HFFc6 (cell line): Measurements from ENCODE around the gene FOXP1. TPM values are rescaled to one million over a fixed set of nuclear protein-coding genes. Genes with fewer than 3 reads are reported as not detected.

ENCODE experiments used
- DNase-seq: peaks from one replicate; pipeline ENCODE4 v3.0.0-alpha.2; 2018
- H3K27ac Mint-ChIP-seq: 2 replicates; pipeline ENCODE4 v1.8.0; 2020; ENCODE audit warnings: mild to moderate bottlenecking, mixed read lengths
- H3K27me3 Mint-ChIP-seq: 2 replicates; pipeline ENCODE4 v1.8.0; 2021; ENCODE audit warnings: mild to moderate bottlenecking, moderate library complexity, mixed read lengths; ENCODE audit not compliant: insufficient read depth
- H3K36me3 Mint-ChIP-seq: 2 replicates; pipeline ENCODE4 v1.8.0; 2021; ENCODE audit warnings: low read depth, mixed read lengths
- H3K4me1 Mint-ChIP-seq: 2 replicates; pipeline ENCODE4 v1.8.0; 2020; ENCODE audit warnings: low read depth, mixed read lengths
- H3K4me3 Mint-ChIP-seq: 2 replicates; pipeline ENCODE4 v1.8.0; 2020; ENCODE audit warnings: mild to moderate bottlenecking, moderate library complexity, mixed read lengths
- H3K9me3 Mint-ChIP-seq: 2 replicates; pipeline ENCODE4 v1.8.0; 2020; ENCODE audit warnings: mild to moderate bottlenecking, mixed read lengths
- CTCF ChIP-seq: fragments of 200-600 bp; sonication (generic); IDR thresholded peaks from 2 replicates; pipeline ENCODE4 v1.5.0; 2021; ENCODE audit warnings: antibody characterized with exemption, mild to moderate bottlenecking
- total RNA-seq, 6 experiments: library from RNA; stranded (reverse); fragmentation: NEBNext Ultra II Directional; extraction: Animal tissue kit (Norgen Biotek cat#: 25700); gene quantifications; 2 replicates in 1 of 6; 3 replicates in 5 of 6; pipeline ENCODE4 v1.2.3, GENCODE V29; 2021

The FOXP1 gene
- total RNA-seq, 6 experiments from 2014 or later = 32.2 to 59.3 (median 52.0) TPM

GRCh38 chr3:71565316-71565715 is 18.2 kb downstream of the FOXP1 start:
- Mint-ChIP-seq H3K4me3 (no peak overlapping the region), H3K4me1 (peaks cover 27% of the 10 kb centered on the region), H3K27me3 (no peaks in the 10 kb centered on the region; the same call in 1 of the 2 replicates), H3K27ac (no peak overlapping the region), H3K36me3 (peaks cover 20% of the 10 kb centered on the region; the same call in 1 of the 2 replicates), H3K9me3 (no peaks in the 10 kb centered on the region)
- no peak for DNase-seq
- no peak for TF ChIP-seq CTCF

DNA sequence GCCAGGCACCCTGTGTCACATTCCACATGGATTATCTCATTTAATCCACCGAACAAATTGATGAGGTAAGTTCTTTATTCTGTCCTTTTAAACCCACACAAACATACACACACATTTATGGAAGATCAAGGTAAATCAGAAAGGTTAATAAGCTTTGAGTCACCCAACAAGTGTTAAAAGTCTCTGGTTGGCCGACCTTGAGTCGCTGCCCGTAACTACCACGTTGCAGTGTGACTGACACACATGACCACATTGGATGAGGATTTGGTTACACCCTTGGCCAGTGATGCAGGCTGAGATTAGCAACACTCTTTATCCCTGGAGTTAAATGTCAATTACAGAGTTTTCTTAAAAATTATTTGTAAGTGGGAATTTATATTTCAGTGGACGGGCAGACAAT is 19.2 kb downstream of the FOXP1 start:
- no peak for DNase-seq
- Mint-ChIP-seq H3K9me3 (no peaks in the 10 kb centered on the region), H3K27me3 (no peaks in the 10 kb centered on the region; the same call in 1 of the 2 replicates), H3K36me3 (peaks cover 20% of the 10 kb centered on the region; the same call in 1 of the 2 replicates), H3K4me1 (peaks cover 37% of the 10 kb centered on the region), H3K27ac (no peak overlapping the region), H3K4me3 (no peak overlapping the region)
- TF ChIP-seq CTCF = no peak

DNA sequence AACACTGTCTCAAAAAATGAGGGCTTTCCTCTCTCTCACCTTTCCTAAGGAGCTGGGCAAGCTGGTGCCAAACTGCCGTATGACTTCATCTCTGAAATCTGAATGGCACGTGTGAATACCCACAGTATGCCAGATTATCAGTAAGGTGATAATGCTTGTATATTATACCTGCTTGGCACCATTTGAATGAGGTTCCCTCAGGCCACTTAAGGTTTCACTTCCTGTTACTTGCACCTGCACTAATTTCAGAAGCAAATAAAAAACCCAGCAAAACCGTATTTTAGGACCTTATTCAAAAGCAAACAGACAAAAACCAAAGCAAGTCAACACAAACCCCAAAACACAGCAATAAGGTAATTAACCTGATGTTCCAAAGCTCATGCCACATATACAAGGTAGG is 19.7 kb downstream of the FOXP1 start:
- TF ChIP-seq CTCF = no peak
- no peaks in the 10 kb centered on the region; the same call in 1 of the 2 replicates for H3K27me3 Mint-ChIP-seq
- H3K9me3 Mint-ChIP-seq = no peaks in the 10 kb centered on the region
- no peak overlapping the region for H3K27ac Mint-ChIP-seq
- DNase-seq = no peak
- peaks cover 25% of the 10 kb centered on the region; the same call in 1 of the 2 replicates for H3K36me3 Mint-ChIP-seq
- peaks cover 41% of the 10 kb centered on the region for H3K4me1 Mint-ChIP-seq
- no peak overlapping the region for H3K4me3 Mint-ChIP-seq

DNA sequence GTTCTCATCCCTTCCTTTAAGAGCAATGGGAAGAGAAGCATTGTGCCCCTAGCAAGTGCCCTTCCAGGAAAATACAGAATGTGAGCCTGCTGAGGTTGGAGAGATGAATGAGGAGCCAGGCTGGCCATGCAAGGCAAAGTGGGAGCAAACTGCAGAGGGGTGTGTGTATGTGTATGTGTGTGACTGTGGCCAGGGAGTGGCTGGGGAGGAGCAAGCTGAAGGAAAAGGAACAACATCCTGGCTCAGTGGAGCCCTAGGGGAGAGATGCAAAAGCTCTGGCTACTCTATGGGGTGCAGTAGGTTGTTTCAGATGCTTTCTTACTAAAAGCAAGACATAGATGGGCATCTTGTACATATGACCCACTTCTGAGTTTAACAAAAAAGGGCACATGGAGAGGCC is 20.6 kb downstream of the FOXP1 start:
- no peak overlapping the region for H3K27ac Mint-ChIP-seq
- no peaks in the 10 kb centered on the region; the same call in 1 of the 2 replicates for H3K27me3 Mint-ChIP-seq
- no peak overlapping the region for H3K4me3 Mint-ChIP-seq
- DNase-seq = no peak
- peaks cover 41% of the 10 kb centered on the region for H3K4me1 Mint-ChIP-seq
- H3K36me3 Mint-ChIP-seq = peaks cover 29% of the 10 kb centered on the region
- no peaks in the 10 kb centered on the region for H3K9me3 Mint-ChIP-seq
- no peak for TF ChIP-seq CTCF

- Mint-ChIP-seq H3K27me3 (no peaks in the 10 kb centered on the region; the same call in 1 of the 2 replicates), H3K4me1 (peaks cover 41% of the 10 kb centered on the region), H3K9me3 (no peaks in the 10 kb centered on the region), H3K36me3 (peaks cover 41% of the 10 kb centered on the region), H3K27ac (peak overlapping the region; percentile 56), H3K4me3 (no peak overlapping the region)
- peak; percentile 32 for DNase-seq
- no peak for TF ChIP-seq CTCF
Measured at GRCh38 chr3:71560665-71561064, 22.9 kb downstream of the FOXP1 start.
